SK-N-SH (cell line): Measurements from ENCODE around the gene GFPT2.

ENCODE experiments used
- CHD2 ChIP-seq: fragments of 150-350 bp; IDR thresholded peaks from 2 replicates; pipeline ENCODE4 v1.6.1; 2018; ENCODE audit warnings: low read length; ENCODE audit not compliant: partially characterized antibody
- EZH2phosphoT487 ChIP-seq: fragments of 200-600 bp; sonication (generic); IDR thresholded peaks from 2 replicates; pipeline ENCODE4 v1.6.1; 2017; ENCODE audit warnings: low read depth, mixed run types, mild to moderate bottlenecking, antibody characterized with exemption, moderate library complexity, borderline replicate concordance
- GABPA ChIP-seq: IDR thresholded peaks from 2 replicates; pipeline ENCODE4 v1.4.0; 2012; ENCODE audit warnings: low read depth, mild to moderate bottlenecking
- JUND ChIP-seq: IDR thresholded peaks from 2 replicates; pipeline ENCODE4 v1.4.0; 2012
- MAX ChIP-seq: IDR thresholded peaks from 2 replicates; pipeline ENCODE4 v1.4.0; 2012; ENCODE audit warnings: low read depth
- POLR2AphosphoS5 ChIP-seq: IDR thresholded peaks from 2 replicates; pipeline ENCODE4 v1.6.1; 2012; ENCODE audit warnings: low read depth, low read length
- RAD21 ChIP-seq: IDR thresholded peaks from 2 replicates; pipeline ENCODE4 v1.6.1; 2012; ENCODE audit warnings: mild to moderate bottlenecking, low read length
- TAF1 ChIP-seq: IDR thresholded peaks from 2 replicates; pipeline ENCODE4 v1.6.1; 2012; ENCODE audit warnings: low read depth, mild to moderate bottlenecking, low read length, moderate library complexity, borderline replicate concordance
- TEAD4 ChIP-seq: IDR thresholded peaks from 2 replicates; pipeline ENCODE4 v1.4.0; 2012; ENCODE audit warnings: mild to moderate bottlenecking, borderline replicate concordance; ENCODE audit not compliant: insufficient read depth
- YY1 ChIP-seq: IDR thresholded peaks from 2 replicates; pipeline ENCODE4 v1.4.0; 2012; ENCODE audit warnings: low read depth, mild to moderate bottlenecking
- TF ChIP-seq, protein P1 (sequence below): fragments of 200-600 bp; sonication (generic); IDR thresholded peaks from 2 replicates; pipeline ENCODE4 v1.6.1; 2017; ENCODE audit warnings: antibody characterized with exemption, mild to moderate bottlenecking, moderate library complexity
- TF ChIP-seq, protein P2 (sequence below): fragments of 150-350 bp; IDR thresholded peaks from 2 replicates; pipeline ENCODE4 v1.6.1; 2017; ENCODE audit warnings: antibody characterized with exemption, low read length, low read depth, borderline replicate concordance

- TF ChIP-seq, protein P1, sequence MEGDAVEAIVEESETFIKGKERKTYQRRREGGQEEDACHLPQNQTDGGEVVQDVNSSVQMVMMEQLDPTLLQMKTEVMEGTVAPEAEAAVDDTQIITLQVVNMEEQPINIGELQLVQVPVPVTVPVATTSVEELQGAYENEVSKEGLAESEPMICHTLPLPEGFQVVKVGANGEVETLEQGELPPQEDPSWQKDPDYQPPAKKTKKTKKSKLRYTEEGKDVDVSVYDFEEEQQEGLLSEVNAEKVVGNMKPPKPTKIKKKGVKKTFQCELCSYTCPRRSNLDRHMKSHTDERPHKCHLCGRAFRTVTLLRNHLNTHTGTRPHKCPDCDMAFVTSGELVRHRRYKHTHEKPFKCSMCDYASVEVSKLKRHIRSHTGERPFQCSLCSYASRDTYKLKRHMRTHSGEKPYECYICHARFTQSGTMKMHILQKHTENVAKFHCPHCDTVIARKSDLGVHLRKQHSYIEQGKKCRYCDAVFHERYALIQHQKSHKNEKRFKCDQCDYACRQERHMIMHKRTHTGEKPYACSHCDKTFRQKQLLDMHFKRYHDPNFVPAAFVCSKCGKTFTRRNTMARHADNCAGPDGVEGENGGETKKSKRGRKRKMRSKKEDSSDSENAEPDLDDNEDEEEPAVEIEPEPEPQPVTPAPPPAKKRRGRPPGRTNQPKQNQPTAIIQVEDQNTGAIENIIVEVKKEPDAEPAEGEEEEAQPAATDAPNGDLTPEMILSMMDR = no peak
- no peak for TF ChIP-seq TAF1
- TF ChIP-seq EZH2phosphoT487 = no peak
- no peak for TF ChIP-seq YY1
- no peak for TF ChIP-seq TEAD4
- TF ChIP-seq CHD2 = no peak
- TF ChIP-seq RAD21 = no peak
- no peak for TF ChIP-seq MAX
- TF ChIP-seq, protein P2, sequence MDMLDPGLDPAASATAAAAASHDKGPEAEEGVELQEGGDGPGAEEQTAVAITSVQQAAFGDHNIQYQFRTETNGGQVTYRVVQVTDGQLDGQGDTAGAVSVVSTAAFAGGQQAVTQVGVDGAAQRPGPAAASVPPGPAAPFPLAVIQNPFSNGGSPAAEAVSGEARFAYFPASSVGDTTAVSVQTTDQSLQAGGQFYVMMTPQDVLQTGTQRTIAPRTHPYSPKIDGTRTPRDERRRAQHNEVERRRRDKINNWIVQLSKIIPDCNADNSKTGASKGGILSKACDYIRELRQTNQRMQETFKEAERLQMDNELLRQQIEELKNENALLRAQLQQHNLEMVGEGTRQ = no peak
- TF ChIP-seq POLR2AphosphoS5 = no peak
- no peak for TF ChIP-seq GABPA
- TF ChIP-seq JUND = no peak
Measured at GRCh38 chr5:180353980-180354452, 880 bp upstream of the GFPT2 start.
